ENCODE results near the gene ACOT4. TPM values are rescaled to one million over a fixed set of nuclear protein-coding genes. Genes with fewer than 3 reads are reported as not detected.
"Not testable (repeated sequence)": the region's sequence is repeated elsewhere in the genome, so short reads cannot be mapped to it uniquely, and the experiment has no call there.

ACOT4 gene
- total RNA-seq, 2 donors from 2014 or later = 1.4 to 3.1 TPM

DNA sequence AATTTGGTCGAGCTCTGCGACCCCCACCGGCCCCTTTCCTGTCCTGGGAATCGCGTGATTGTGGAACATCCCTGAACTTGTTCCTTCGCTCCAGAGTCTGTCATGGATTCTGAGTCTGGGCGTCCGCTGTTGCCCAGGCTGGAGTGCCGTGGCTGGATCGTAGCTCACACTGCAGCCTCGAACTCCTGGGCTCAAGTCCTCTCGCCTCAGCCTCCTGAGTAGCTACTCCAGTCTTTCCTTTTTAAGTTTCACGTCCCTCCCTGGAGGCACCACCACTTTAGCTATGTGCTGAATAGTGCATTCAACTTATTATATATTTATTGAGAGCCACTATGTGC, 21.3 kb downstream of the ACOT4 start:
- ATAC-seq (peak; percentile 2 to 14), DNase-seq (ENCODE audit: low spot score in 2 of 2) (no peak)
- no peak overlapping the region for H3K27ac Mint-ChIP-seq
- H3K36me3 Mint-ChIP-seq = no peaks in the 10 kb centered on the region
- H3K9me3 Mint-ChIP-seq = no peaks in the 10 kb centered on the region

DNA sequence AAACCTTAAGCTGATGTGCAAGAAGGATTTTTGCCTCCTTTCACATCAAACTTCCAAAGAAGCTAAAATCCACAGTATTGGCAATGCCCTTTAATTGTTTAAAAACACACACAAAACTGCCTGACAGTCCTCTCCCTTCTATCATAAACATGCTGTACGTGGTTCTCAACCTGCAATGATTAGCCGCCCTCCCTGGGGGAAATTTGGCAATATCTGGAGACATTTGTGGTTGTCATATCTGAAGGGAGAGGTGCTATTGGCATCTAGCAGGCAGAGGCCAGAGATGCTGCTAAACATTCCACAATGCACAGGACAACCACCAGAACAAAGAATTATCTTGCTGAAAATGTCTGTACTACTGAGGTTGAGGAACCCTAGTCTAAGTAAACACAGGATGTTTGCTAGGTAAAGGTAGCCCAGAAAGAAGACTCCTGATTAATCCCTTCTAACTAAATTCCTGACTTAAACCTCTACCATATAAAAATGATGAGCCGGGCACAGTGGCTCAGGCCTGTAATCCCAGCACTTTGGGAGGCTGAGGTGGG, 21.8 kb downstream of the ACOT4 start:
- no peak for ATAC-seq
- H3K36me3 Mint-ChIP-seq = no peaks in the 10 kb centered on the region
- no peak for DNase-seq (ENCODE audit: low spot score in 2 of 2)
- H3K27ac Mint-ChIP-seq = no peak overlapping the region
- H3K9me3 Mint-ChIP-seq = no peaks in the 10 kb centered on the region

DNA sequence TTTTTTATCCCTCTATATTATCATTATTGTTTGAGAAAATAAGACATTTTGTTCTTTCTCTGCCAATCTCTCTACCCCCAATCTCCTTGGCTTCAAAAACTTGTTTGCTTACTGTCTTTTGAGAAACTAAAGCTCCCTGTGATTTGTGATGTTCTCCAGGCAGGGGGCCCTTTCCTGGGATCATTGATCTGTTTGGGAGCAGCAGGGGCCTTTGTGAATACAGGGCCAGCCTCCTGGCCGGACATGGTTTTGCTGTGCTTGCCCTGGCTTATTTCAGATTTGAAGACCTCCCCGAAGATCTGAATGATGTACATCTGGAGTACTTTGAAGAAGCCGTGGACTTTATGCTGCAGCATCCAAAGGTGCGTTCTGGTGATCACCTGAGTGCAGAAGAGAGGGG, 25.2 kb downstream of the ACOT4 start:
- DNase-seq (ENCODE audit: low spot score in 2 of 2) = no peak
- no peak for ATAC-seq
- Mint-ChIP-seq H3K27ac (no peak overlapping the region), H3K9me3 (no peaks in the 10 kb centered on the region), H3K36me3 (no peaks in the 10 kb centered on the region)

DNA sequence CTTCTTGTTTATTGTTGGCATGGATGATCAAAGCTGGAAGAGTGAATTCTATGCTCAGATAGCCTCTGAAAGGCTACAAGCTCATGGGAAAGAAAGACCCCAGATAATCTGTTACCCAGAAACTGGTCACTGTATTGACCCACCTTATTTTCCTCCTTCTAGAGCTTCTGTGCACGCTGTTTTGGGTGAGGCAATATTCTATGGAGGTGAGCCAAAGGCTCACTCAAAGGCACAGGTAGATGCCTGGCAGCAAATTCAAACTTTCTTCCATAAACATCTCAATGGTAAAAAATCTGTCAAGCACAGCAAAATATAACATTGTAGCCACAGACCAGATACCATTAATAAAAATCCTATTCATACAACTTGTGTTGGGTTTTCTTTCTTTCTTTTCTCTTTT, 27.9 kb downstream of the ACOT4 start:
- no peak for ATAC-seq
- H3K27ac Mint-ChIP-seq = no peak overlapping the region
- H3K9me3 Mint-ChIP-seq = no peaks in the 10 kb centered on the region
- H3K36me3 Mint-ChIP-seq = no peaks in the 10 kb centered on the region
- DNase-seq (ENCODE audit: low spot score in 2 of 2) = no peak

DNA sequence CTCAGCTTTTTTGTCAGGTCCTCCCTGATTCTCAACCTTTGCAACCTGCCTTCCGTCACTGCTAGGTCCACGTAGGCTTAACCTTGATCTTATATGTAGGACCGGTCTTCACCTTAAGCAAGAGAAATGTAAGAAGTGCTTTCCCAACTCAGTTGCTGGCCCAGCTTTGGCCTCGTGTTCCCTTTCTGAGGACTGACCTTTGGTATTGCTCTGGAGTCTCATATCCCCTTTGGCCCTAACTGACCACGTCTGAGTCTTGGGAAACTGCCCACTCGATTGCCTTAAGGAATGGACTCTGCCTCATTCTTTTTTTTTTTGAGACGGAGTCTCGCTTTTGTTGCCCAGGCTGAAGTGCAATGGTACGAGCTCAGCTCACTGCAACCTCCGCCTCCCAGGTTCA, 28.6 kb downstream of the ACOT4 start:
- H3K36me3 Mint-ChIP-seq = no peaks in the 10 kb centered on the region
- no peaks in the 10 kb centered on the region for H3K9me3 Mint-ChIP-seq
- DNase-seq (ENCODE audit: low spot score in 2 of 2) (no peak), ATAC-seq (no peak)
- peak overlapping the region in 1 of 2 donors; percentile 29 for H3K27ac Mint-ChIP-seq

DNA sequence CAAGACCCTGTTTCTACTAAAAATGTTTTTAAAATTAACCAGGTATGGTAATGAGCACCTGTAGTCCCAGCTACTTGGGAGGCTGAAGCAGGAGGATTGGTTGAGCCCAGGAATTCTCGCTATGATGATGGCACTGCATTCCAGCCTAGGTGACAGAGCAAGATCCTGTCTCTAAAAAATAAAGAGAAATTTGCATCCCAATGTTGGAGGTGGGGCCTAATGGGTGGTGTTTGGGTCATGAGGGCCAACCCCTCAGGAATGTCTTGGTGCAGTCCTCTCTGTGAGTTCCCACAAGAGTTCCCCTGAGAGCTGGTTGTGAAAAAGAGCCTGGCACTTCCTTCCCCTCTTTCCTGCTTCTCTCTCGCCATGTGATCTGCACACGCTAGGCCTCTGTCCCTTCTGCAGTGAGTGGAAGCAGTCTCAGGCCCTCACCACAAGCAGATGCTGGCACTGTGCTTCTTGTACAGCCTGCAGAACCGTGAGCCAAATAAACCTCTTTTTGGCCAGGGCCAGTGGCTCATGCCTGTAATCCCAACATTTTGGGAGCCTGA, 31.9 kb downstream of the ACOT4 start:
- H3K9me3 Mint-ChIP-seq = no peaks in the 10 kb centered on the region
- DNase-seq (ENCODE audit: low spot score in 2 of 2) (no peak), ATAC-seq (no peak)
- H3K27ac Mint-ChIP-seq = no peak overlapping the region
- H3K36me3 Mint-ChIP-seq = no peaks in the 10 kb centered on the region

DNA sequence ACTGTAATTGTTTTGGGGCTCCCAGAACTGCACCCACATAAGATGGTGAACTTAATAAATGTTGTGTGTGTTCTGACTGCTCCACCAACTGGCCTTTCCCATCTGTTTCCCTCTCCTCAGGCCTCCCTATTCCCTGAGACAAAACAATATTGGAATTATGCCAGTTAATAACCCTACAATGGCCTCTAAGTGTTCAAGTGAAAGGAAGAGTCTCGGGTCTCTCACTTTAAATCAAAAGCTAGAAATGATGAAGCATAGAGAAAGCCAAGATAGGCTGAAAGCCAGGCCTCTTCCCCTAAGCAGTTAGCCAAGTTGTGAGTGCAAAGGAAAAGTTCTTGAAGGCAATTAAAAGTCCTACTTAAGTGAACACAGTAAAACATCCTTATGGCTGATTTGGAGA, 34.0 kb downstream of the ACOT4 start:
- Mint-ChIP-seq H3K36me3 (no peaks in the 10 kb centered on the region), H3K9me3 (no peaks in the 10 kb centered on the region), H3K27ac (no peak overlapping the region)
- ATAC-seq (no peak), DNase-seq (ENCODE audit: low spot score in 2 of 2) (no peak)

DNA sequence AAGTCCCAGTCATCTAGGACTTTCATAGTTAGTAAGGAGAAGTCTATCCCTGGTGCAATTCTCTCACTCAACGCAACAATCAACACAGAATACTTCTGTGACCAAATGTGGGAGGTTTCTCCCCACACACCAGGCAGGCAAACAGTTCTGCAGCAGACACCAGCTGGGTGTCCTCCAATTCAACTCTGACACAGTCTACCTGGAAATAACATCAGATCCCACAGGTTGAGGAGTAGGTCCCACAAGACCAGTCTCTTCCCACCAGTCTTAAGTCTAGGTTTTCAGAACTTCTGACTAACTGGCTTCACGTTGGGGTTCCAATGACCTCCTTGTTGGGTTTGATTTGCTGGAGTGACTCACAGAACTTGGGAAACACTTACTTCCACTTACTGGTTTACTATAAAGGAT, 35.5 kb downstream of the ACOT4 start:
- peak; percentile 24 to 94 for ATAC-seq
- Mint-ChIP-seq H3K27ac (no peak overlapping the region), H3K9me3 (no peaks in the 10 kb centered on the region), H3K36me3 (no peaks in the 10 kb centered on the region)
- DNase-seq (ENCODE audit: low spot score in 2 of 2) = peak in 1 of 2 donors; percentile 10

DNA sequence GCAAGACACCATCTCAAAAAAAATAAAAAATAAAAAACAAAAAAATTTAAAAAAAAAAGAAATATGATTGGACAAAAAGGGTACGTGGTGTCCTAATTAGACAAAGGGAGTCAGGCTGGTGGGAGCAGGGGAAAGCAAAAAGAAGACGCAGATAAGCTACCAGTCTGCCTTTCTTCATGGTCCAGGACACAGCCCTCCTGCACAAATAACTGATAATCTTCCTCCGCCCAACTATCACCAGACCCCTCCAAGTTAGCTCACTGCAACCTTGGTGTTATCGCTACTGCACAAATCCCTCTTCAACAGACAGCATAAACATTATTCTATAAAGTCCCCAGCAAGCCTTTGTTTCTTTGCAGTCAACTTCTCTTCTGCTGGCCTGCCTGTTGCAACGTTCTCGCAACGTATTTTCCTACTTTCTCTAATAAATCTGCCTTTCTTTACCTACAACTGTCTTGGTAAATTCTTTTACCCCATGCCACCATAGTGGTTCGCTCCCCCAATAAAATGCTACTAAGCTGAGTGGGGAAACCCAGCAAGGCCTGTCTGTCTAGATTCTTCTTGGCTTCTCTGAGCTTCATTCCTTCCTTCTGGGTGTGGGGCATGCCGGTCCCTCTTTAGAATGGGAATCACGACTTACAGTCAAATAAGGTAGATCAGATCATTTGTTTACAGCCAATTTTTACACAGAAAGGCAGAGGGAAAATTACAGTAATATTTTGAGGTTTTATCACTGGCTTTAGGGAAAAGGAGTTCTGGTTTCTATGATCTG, 38.5 kb downstream of the ACOT4 start:
- Mint-ChIP-seq H3K9me3 (no peaks in the 10 kb centered on the region), H3K36me3 (no peaks in the 10 kb centered on the region), H3K27ac (no peak overlapping the region)
- ATAC-seq (no peak), DNase-seq (ENCODE audit: low spot score in 2 of 2) (no peak)

DNA sequence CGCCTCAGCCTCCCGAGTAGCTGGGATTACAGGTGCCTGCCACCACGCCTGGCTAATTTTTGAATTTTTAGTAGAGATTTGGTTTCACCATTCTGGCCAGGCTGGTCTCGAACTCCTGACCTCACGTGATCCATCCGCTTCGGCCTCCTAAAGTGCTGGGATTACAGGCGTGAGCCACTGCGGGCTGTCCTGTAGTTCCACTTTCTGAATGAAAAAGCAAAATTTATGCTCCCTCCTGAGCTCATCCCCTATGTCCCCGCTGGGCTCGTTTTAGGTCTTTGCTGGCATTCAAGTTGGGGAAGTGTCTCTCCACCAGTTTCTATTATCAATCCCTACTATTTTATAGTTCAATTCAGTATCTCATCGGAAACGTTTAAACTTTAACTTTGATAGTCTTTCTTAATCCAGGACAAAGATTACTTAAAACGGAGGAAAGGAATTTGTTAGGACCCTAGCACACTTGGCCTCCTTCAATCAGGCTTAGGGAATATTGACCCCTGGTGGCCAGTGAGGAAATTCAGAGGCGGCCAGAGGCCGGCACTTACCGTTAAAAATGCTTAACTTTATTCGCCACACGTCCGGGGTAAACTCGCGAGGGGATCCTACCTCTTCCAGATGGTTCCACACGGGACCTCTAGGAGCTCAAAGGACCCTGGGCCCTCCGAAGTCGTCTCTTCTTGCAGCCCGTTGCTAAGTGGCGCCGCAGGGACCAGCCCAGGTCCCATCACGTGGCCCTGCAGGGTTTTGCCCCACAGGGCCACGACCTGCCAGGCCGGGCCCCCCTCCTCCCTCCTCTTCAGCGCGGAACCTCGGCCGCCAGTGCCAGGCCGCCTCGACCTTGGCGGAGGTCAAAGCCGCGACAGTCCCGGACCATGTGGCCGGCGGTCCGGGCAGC, 41.7 kb downstream of the ACOT4 start:
- peak; percentile 65 to 66 for DNase-seq (ENCODE audit: low spot score in 2 of 2)
- Mint-ChIP-seq H3K27ac (peak overlapping the region in 1 of 2 donors; percentile 70), H3K9me3 (no peaks in the 10 kb centered on the region)

DNA sequence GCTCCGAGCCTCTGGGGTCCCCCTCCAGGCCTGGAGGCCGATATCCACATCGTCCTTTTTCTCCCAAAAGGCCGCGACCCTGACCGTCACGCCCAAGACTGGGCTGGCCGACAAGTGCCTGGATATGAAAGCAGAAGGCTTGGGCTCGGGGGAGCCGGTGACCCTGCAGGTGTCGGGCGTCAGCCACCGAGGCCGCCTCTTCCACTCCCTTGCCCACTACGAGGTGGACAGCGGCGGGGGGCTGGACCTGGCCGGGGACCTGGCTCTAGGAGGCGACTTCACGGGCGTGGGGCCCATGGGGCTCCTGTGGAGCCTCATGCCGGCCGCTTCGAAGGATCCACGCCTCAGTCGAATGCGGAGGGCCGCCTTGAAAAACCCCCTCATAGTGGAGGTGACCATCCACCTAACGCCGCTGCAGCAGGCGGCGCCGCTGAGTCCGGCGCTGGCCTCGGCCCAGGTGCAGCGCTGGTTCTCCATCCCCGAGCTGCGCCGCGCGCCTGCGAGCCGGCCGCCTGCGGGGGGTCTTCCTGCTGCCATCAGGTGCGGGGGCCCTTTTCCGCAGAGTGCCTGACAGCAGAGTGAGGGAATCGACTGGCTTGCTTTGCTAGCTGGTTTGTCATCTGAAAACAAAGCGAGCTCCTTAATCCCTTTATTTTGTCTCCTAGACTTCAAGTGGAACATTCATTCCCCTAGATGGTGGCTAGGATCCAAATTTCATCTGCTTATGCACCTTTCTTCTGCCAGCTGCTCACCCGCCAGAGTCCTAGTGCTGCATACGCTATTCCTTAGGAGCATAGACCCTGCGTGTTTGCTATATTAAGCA, 42.5 kb downstream of the ACOT4 start:
- DNase-seq (ENCODE audit: low spot score in 2 of 2) (peak in 1 of 2 donors; percentile 9), ATAC-seq (peak; percentile 7 to 22)
- H3K9me3 Mint-ChIP-seq = no peaks in the 10 kb centered on the region
- H3K27ac Mint-ChIP-seq = peak overlapping the region in 1 of 2 donors; percentile 70
- no peaks in the 10 kb centered on the region for H3K36me3 Mint-ChIP-seq

More for the DNA sequence above, 41.7 kb downstream of the ACOT4 start:
- no peaks in the 10 kb centered on the region for H3K36me3 Mint-ChIP-seq
- peak; percentile 83 to 89 for ATAC-seq

DNA sequence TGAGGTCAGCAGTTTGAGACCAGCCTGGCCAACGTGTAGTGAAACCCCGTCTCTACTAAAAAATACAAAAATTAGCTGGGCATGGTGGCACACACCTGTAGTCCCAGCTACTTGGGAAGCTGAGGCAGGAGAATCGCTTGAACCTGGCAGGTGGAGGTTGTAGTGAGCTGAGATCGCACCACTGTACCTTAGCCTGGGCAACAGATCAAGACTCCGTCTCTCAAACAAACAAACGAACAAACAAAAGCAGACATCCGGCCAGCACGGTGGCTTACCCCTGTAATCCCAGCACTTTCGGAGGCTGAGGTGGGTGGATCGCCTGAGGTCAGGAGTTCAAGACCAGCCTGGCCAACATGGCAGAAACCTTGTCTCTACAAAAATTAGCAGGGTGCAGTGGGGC, 44.7 kb downstream of the ACOT4 start:
- H3K9me3 Mint-ChIP-seq; ATAC-seq; DNase-seq (ENCODE audit: low spot score in 2 of 2); H3K27ac Mint-ChIP-seq; H3K36me3 Mint-ChIP-seq: not testable (repeated sequence)

DNA sequence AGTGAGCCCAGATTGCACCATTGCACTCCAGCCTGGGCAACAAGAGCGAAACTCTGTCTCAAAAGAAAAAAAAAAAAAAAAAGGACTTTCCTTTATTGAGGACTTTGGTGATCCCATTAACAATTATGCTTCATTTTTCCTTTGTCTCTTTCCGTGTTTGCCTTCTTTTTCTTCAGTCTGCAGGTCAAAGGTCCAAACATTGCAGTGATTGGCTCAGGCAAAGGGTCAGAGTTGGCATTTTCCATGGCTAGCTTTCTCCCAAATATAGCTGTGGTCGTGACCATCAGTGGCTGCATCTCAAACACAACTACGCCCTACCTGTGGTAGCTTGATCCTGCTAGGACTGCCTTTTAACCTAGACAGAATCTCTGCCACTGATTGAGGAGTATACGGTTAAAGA, 46.2 kb downstream of the ACOT4 start:
- Mint-ChIP-seq H3K9me3 (no peaks in the 10 kb centered on the region), H3K27ac (no peak overlapping the region), H3K36me3 (no peaks in the 10 kb centered on the region)
- DNase-seq (ENCODE audit: low spot score in 2 of 2) (no peak), ATAC-seq (no peak)

DNA sequence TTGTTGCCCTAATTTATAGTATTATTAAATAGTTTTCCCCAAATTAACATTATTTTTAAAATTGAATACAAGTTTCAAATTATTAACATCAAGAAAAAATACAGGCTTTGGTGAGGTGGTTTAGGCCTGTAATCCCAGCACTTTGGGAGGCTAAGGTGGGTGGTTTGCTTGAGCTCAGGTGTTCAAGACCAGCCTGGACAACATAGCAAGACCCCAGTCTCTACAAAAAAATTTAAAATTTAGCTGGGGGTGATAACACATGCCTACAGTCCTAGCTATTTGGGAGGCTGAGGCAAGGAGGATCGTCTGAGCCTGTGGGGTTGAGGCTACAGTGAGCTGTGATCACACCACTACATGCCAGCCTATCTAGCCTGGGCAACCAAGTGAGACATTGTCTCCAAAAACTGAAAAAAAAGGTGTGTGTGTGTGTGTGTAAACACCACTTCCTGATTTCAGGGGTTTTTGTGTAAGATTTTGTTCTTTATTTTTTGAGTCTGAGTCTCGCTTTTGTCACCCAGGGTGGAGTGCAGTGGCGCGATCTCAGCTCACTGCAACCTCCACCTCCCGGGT, 49.2 kb downstream of the ACOT4 start:
- ATAC-seq (no peak), DNase-seq (ENCODE audit: low spot score in 2 of 2) (no peak)
- no peaks in the 10 kb centered on the region for H3K9me3 Mint-ChIP-seq

DNA sequence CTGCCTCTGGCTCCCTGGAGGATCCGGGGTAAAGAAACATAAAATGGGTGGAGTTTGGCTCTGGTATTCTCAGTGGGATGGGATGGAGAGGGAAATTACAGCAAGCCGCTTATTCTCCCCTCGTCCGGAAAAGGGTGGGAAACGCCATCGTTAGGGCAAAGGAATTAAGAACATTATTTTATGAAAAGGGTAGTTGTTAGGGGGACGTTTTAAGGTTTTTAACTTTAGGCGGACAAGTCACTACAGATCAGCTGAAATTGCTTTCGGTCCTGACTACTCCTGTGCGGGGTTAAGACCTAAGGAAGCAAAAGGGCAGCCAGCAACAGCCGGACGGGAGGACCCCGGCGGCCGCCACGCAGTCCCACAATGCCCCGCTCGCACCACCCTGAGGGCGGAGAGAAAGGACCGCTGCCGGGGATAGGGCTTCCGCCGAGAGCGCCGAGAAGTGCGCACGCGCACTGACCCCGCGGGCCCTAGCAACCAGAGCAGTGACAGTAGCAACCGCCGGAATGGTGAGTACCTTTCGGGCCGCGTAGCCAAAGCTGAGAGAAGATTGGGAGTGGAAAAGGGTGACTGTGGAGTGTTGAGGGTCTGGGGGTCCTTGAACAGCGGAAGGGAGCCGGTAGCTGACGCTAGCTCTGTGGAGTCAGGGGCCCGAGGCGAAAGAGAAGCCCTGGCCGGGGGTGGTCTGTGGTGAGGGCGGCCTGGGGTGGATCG, 53.0 kb downstream of the ACOT4 start, which contains the start of gene DNAL1:
Gene DNAL1 (plus strand): TSS at position 456 of the 717 bp plus-strand sequence. CDS start 54 bp downstream, at position 510.
- DNase-seq (ENCODE audit: low spot score in 2 of 2) (peak; percentile 92 to 93), ATAC-seq (peak; percentile 100)
- Mint-ChIP-seq H3K9me3 (no peaks in the 10 kb centered on the region), H3K36me3 (peaks cover 0 to 6% of the 10 kb centered on the region in 2 donors), H3K27ac (peak within 1 kb of the TSS; percentile 87 to 98)

More for the DNA sequence above, 49.2 kb downstream of the ACOT4 start:
- peaks cover 0 to 6% of the 10 kb centered on the region in 2 donors for H3K36me3 Mint-ChIP-seq
- no peak overlapping the region for H3K27ac Mint-ChIP-seq
